OCI-LY3 (cell line): ENCODE results near the gene ORC4.

Source experiments
- H2AFZ ChIP-seq: fragments of 200-600, 300-600 bp; shearing (Covaris generic); 2 replicates; pipeline ENCODE4 v1.6.0; 2014; ENCODE audit warnings: antibody characterized with exemption, low read depth, low read length
- H3K27ac ChIP-seq: fragments of 200-600, 300-600 bp; sonication (generic); 2 replicates; pipeline ENCODE4 v1.5.1; 2014; ENCODE audit warnings: mild to moderate bottlenecking, low read length, moderate library complexity, mixed read lengths
- H3K27me3 ChIP-seq: fragments of 200-600, 300-600 bp; sonication (generic); 2 replicates; pipeline ENCODE4 v1.6.1; 2014; ENCODE audit warnings: low read depth, low read length, mixed read lengths
- H3K36me3 ChIP-seq: fragments of 200-600, 300-600 bp; sonication (generic); replicated peaks from 2 replicates; pipeline ENCODE3; 2014; ENCODE audit warnings: low read depth, low read length, mixed read lengths
- H3K4me1 ChIP-seq: fragments of 300-600, 200-600 bp; sonication (generic); 2 replicates; pipeline ENCODE4 v1.6.1; 2014; ENCODE audit warnings: low read length, mixed read lengths
- H3K4me2 ChIP-seq: fragments of 200-600, 300-600 bp; sonication (generic); 2 replicates; pipeline ENCODE4 v1.6.1; 2014; ENCODE audit warnings: low read length, mixed read lengths
- H3K4me3 ChIP-seq: fragments of 300-600, 200-600 bp; sonication (generic); 2 replicates; pipeline ENCODE4 v1.5.1; 2014; ENCODE audit warnings: antibody characterized with exemption, mild to moderate bottlenecking, low read length, moderate library complexity
- H3K79me2 ChIP-seq: fragments of 300-600, 200-600 bp; shearing (Covaris generic); 2 replicates; pipeline ENCODE4 v1.6.1; 2014; ENCODE audit warnings: mild to moderate bottlenecking, low read length, mixed read lengths
- H3K9ac ChIP-seq: fragments of 300-600, 200-600 bp; shearing (Covaris generic); 2 replicates; pipeline ENCODE4 v1.6.0; 2014; ENCODE audit warnings: mild to moderate bottlenecking, low read length, moderate library complexity
- H3K9me3 ChIP-seq: fragments of 200-600, 300-600 bp; shearing (Covaris generic); 2 replicates; pipeline ENCODE4 v1.6.1; 2014; ENCODE audit warnings: low read length, mixed read lengths; ENCODE audit not compliant: insufficient read depth
- H4K20me1 ChIP-seq: fragments of 200-600, 300-600 bp; sonication (generic); 2 replicates; pipeline ENCODE4 v1.6.1; 2016; ENCODE audit warnings: low read length, mixed read lengths; ENCODE audit not compliant: insufficient read depth
- CTCF ChIP-seq: fragments of 200-600, 300-600 bp; sonication (generic); IDR thresholded peaks from 2 replicates; pipeline ENCODE4 v1.5.1; 2014; ENCODE audit warnings: antibody characterized with exemption, low read length, low read depth
- EZH2phosphoT487 ChIP-seq: fragments of 200-600 bp; shearing (Covaris generic); IDR thresholded peaks from 2 replicates; pipeline ENCODE4 v1.6.1; 2018; ENCODE audit warnings: antibody characterized with exemption, mixed run types, low read depth

Gene ORC4

DNA sequence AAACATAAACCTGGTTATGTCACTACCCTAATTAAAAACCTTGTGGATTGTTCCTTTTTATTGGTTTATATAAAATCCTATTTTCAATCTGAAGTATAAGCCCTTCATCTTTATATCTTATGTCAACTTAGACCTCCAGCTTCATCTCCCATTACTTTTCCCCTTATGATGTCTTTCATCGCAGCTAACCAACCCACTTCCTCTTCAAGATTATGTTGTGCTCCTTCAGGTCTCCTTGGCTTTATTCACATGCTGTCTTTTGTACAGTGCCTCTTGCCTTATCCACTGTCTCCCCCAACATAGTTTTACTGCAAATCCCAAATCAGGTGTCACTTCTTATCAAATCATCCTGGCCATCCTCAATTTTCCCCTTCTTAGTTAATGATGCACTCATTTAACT, 26.3 kb upstream of the ORC4 start:
- H3K4me2 ChIP-seq: no peak overlapping the region
- H3K27me3 ChIP-seq: no peaks in the 10 kb centered on the region
- peaks cover 43% of the 10 kb centered on the region for H3K4me1 ChIP-seq
- no peak overlapping the region for H2AFZ ChIP-seq
- H3K27ac ChIP-seq: no peak overlapping the region
- H3K36me3 ChIP-seq: no peaks in the 10 kb centered on the region
- no peak overlapping the region for H3K4me3 ChIP-seq
- TF ChIP-seq EZH2phosphoT487 (no peak), CTCF (no peak)
- no peaks in the 10 kb centered on the region; the same call in 1 of the 2 replicates for H4K20me1 ChIP-seq
- no peak overlapping the region for H3K9ac ChIP-seq
- H3K9me3 ChIP-seq: no peaks in the 10 kb centered on the region
- H3K79me2 ChIP-seq: peaks cover 2% of the 10 kb centered on the region; the same call in 1 of the 2 replicates

- Histone ChIP-seq H4K20me1 (no peaks in the 10 kb centered on the region; the same call in 1 of the 2 replicates), H2AFZ (no peak overlapping the region), H3K27ac (no peak overlapping the region), H3K79me2 (peaks cover 6% of the 10 kb centered on the region; the same call in 1 of the 2 replicates), H3K4me2 (no peak overlapping the region), H3K9me3 (no peaks in the 10 kb centered on the region), H3K27me3 (no peaks in the 10 kb centered on the region), H3K4me3 (no peak overlapping the region), H3K9ac (no peak overlapping the region), H3K4me1 (peaks cover 50% of the 10 kb centered on the region), H3K36me3 (no peaks in the 10 kb centered on the region)
- TF ChIP-seq CTCF (no peak), EZH2phosphoT487 (no peak)
These were observed 23.8 kb upstream of the ORC4 start for GRCh38 chr2:148044322-148044721.

GRCh38 chr2:148042219-148042618, 21.7 kb upstream of the ORC4 start:
- no peaks in the 10 kb centered on the region for H3K27me3 ChIP-seq
- peak overlapping the region; percentile 25 for H3K4me3 ChIP-seq
- H3K9me3 ChIP-seq: no peaks in the 10 kb centered on the region
- no peak overlapping the region for H2AFZ ChIP-seq
- no peaks in the 10 kb centered on the region for H3K36me3 ChIP-seq
- H3K4me1 ChIP-seq: peaks cover 30% of the 10 kb centered on the region
- peak overlapping the region; percentile 85 for H3K27ac ChIP-seq
- H3K9ac ChIP-seq: peak overlapping the region; percentile 41
- H3K79me2 ChIP-seq: peaks cover 6% of the 10 kb centered on the region; the same call in 1 of the 2 replicates
- H3K4me2 ChIP-seq: peak overlapping the region; percentile 54
- TF ChIP-seq EZH2phosphoT487: no peak
- H4K20me1 ChIP-seq: no peaks in the 10 kb centered on the region

DNA sequence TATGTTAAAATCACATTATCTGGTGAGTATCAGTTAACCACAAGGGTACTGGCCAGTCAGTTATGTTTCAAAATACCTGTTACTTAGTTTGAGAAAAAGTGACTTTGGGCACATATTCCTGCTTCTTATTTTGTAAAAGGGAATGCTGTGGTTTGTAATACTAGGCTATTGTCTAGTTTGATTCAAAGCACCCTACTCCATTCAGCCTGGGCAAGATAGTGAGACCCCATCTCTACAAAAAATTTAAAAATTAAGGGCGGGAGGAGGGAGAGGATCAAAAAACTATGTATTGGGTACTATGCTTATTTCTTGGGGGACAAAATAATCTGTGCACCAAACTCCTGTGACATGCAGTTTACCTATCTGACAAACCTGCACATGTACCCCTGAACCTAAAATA, 19.2 kb upstream of the ORC4 start:
- Histone ChIP-seq H2AFZ (no peak overlapping the region), H3K36me3 (no peaks in the 10 kb centered on the region)

More for the DNA sequence above, 19.2 kb upstream of the ORC4 start:
- no peaks in the 10 kb centered on the region for H4K20me1 ChIP-seq
- no peaks in the 10 kb centered on the region for H3K9me3 ChIP-seq
- no peak overlapping the region for H3K27ac ChIP-seq
- TF ChIP-seq EZH2phosphoT487 (no peak), CTCF (no peak)
- H3K4me1 ChIP-seq: peaks cover 20% of the 10 kb centered on the region
- H3K4me2 ChIP-seq: no peak overlapping the region
- peaks cover 6% of the 10 kb centered on the region; the same call in 1 of the 2 replicates for H3K79me2 ChIP-seq
- H3K27me3 ChIP-seq: no peaks in the 10 kb centered on the region
- H3K9ac ChIP-seq: no peak overlapping the region
- no peak overlapping the region for H3K4me3 ChIP-seq
